Activated CD8-positive, alpha-beta memory T cell treated with anti-CD3 and anti-CD28 coated beads for 4 hours (primary cell): Measurements from ENCODE around the gene UST.
"Not testable (repeated sequence)": the region's sequence is repeated elsewhere in the genome, so short reads cannot be mapped to it uniquely, and the experiment has no call there.

Experiments
- DNase-seq, 2 donors: peaks; one replicate each; pipeline ENCODE4 v3.0.0-alpha.2; 2020; ENCODE audit warnings: low read depth in 2 of 2

UST gene

GRCh38 chr6:149084808-149085556, 338.2 kb downstream of the UST start:
- no peak for DNase-seq

GRCh38 chr6:149085557-149085938, 338.7 kb downstream of the UST start:
- no peak for DNase-seq

GRCh38 chr6:149086363-149086762, 339.5 kb downstream of the UST start:
- DNase-seq, result no peak

- no peak for DNase-seq
These were observed 341.1 kb downstream of the UST start for GRCh38 chr6:149087898-149088297.

- no peak for DNase-seq
These were observed 341.5 kb downstream of the UST start for GRCh38 chr6:149088361-149088760.

- DNase-seq, result no peak
These were observed 342.7 kb downstream of the UST start for GRCh38 chr6:149089510-149089909.

GRCh38 chr6:149090937-149091336, 344.1 kb downstream of the UST start:
- DNase-seq, result no peak

GRCh38 chr6:149093643-149094042, 346.8 kb downstream of the UST start:
- no peak for DNase-seq

- DNase-seq, result no peak
These were observed 347.3 kb downstream of the UST start for GRCh38 chr6:149094156-149094555.

- DNase-seq, result no peak
These were observed 348.1 kb downstream of the UST start for GRCh38 chr6:149094934-149095351.

GRCh38 chr6:149095842-149096241, 349.0 kb downstream of the UST start:
- no peak for DNase-seq

GRCh38 chr6:149097794-149098193, 351.0 kb downstream of the UST start:
- no peak for DNase-seq

- DNase-seq, result no peak
These were observed 352.0 kb downstream of the UST start for GRCh38 chr6:149098700-149099276.

- no peak for DNase-seq
These were observed 355.5 kb downstream of the UST start for GRCh38 chr6:149102324-149102723.

- DNase-seq, result not testable (repeated sequence)
These were observed 357.1 kb downstream of the UST start for GRCh38 chr6:149103950-149104349.

- DNase-seq, result no peak
These were observed 360.7 kb downstream of the UST start for GRCh38 chr6:149107520-149107919.

GRCh38 chr6:149108038-149108748, 361.4 kb downstream of the UST start:
- DNase-seq, result no peak

- no peak for DNase-seq
These were observed 361.9 kb downstream of the UST start for GRCh38 chr6:149108749-149109100.

- no peak for DNase-seq
These were observed 362.7 kb downstream of the UST start for GRCh38 chr6:149109397-149110070.

- DNase-seq, result no peak
These were observed 364.8 kb downstream of the UST start for GRCh38 chr6:149111556-149112115.

GRCh38 chr6:149112976-149113375, 366.1 kb downstream of the UST start:
- DNase-seq, result no peak

- DNase-seq, result no peak
These were observed 367.3 kb downstream of the UST start for GRCh38 chr6:149114167-149114566.
